ENCODE data around the gene CCL17.
"Not testable (repeated sequence)": the region's sequence is repeated elsewhere in the genome, so short reads cannot be mapped to it uniquely, and the experiment has no call there.

Gene CCL17

DNA sequence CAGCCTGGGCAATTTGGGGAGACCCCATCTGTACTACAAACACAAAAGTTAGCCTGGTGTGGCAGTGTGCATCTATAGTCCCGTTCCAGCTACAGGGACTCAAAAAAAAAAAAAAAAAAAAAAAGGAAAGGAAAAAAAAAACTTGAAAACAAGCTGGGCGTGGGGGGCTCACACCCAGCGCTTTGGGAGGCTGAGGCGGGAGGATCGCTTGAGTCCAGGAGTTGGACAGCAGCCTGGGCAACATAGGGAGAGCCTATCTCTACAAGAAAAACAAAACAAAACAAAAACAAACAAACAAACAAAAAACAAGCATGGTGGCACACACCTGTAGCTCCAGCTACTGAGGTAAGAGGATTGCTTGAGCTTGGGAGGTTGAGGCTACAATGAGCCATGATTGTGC is 12.9 kb upstream of the CCL17 start:
- no peak overlapping the region for H3K27ac ChIP-seq
- no peak overlapping the region for H3K4me3 ChIP-seq (ENCODE audit: low read depth, low read length)
- H3K36me3 ChIP-seq (replicated peaks) = no peaks in the 10 kb centered on the region
- in situ Hi-C loops (cut with HindIII; ENCODE audit: low pct_ligation_motif_present, low sequenced_read_pairs) = no loop called here
- no peak for DNase-seq
- peaks cover 2% of the 10 kb centered on the region for H3K27me3 ChIP-seq (replicated peaks)
- TF ChIP-seq, protein P1, sequence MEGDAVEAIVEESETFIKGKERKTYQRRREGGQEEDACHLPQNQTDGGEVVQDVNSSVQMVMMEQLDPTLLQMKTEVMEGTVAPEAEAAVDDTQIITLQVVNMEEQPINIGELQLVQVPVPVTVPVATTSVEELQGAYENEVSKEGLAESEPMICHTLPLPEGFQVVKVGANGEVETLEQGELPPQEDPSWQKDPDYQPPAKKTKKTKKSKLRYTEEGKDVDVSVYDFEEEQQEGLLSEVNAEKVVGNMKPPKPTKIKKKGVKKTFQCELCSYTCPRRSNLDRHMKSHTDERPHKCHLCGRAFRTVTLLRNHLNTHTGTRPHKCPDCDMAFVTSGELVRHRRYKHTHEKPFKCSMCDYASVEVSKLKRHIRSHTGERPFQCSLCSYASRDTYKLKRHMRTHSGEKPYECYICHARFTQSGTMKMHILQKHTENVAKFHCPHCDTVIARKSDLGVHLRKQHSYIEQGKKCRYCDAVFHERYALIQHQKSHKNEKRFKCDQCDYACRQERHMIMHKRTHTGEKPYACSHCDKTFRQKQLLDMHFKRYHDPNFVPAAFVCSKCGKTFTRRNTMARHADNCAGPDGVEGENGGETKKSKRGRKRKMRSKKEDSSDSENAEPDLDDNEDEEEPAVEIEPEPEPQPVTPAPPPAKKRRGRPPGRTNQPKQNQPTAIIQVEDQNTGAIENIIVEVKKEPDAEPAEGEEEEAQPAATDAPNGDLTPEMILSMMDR (IDR thresholded peaks at IDR 0.05; ENCODE audit: low read depth, low read length, missing control alignments) = no peak

DNA sequence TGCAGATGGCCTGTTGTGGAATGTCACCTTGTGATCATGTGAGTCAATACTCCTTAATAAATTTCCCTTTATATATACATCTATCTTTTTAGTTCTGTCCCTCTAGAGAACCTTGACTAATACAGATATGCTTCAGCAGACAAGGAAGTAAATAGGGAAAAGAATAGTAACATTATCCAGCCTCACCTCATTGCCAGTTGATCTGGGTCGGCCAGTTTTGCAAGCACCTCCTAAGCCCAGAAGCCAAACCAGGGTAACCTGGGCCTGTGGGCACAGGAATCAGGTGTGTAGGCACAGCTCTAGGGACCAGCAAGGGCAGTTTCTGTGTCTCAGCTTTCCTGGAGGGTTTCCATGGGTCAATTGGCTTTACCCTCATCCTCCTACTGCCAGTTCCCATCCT is 11.9 kb upstream of the CCL17 start:
- TF ChIP-seq, protein P1 (IDR thresholded peaks at IDR 0.05; ENCODE audit: low read depth, low read length, missing control alignments) = no peak
- DNase-seq = no peak
- in situ Hi-C loops (cut with HindIII; ENCODE audit: low pct_ligation_motif_present, low sequenced_read_pairs) = no loop called here
- Histone ChIP-seq H3K36me3 (replicated peaks) (no peaks in the 10 kb centered on the region), H3K27me3 (replicated peaks) (peaks cover 2% of the 10 kb centered on the region), H3K4me3 (ENCODE audit: low read depth, low read length) (no peak overlapping the region), H3K27ac (no peak overlapping the region)

DNA sequence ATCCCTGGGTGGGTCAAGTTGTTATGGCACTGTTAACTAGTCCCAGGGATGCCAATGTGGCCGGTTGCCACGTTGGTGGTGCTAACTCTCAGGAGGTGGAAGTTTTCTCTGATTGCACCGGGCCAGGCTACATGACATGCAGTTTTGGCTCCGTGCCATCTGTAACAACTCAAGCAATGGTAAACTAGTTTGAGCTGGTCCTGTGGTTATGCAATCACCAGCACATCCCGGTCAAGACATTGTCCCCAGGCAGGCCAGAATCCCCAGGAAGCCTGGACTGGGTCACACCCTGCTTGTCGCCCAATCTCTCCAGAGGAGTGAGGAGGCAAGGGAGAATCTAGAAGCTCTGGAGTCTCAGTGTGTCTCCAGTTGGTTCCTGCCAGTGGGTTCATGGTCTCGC is 10.1 kb upstream of the CCL17 start:
- TF ChIP-seq, protein P1 (IDR thresholded peaks at IDR 0.05; ENCODE audit: low read depth, low read length, missing control alignments) = no peak
- no peak for DNase-seq
- Histone ChIP-seq H3K36me3 (replicated peaks) (no peaks in the 10 kb centered on the region), H3K27ac (no peak overlapping the region), H3K27me3 (replicated peaks) (no peaks in the 10 kb centered on the region), H3K4me3 (ENCODE audit: low read depth, low read length) (no peak overlapping the region)
- in situ Hi-C loops (cut with HindIII; ENCODE audit: low pct_ligation_motif_present, low sequenced_read_pairs) = no loop called here

DNA sequence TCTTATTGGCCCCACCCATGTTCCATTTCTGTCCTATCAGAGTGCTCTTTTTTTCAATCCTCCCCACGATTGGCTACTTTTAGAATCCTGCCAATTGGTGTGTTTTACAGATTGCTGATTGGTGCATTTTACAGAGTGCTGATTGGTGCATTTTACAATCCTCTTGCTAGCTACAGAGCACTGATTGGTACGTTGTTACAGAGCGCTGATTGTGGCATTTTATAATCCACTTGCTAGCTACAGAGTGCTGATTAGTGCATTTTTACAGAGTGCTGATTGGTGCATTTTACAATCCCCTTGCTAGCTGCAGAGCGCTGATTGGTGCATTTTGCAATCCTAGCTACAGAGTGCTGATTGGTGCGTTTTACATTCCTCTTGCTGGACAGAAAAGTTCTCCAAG is 9.5 kb upstream of the CCL17 start:
- in situ Hi-C loops (cut with HindIII; ENCODE audit: low pct_ligation_motif_present, low sequenced_read_pairs) = no loop called here
- no peaks in the 10 kb centered on the region for H3K27me3 ChIP-seq (replicated peaks)
- TF ChIP-seq, protein P1 (IDR thresholded peaks at IDR 0.05; ENCODE audit: low read depth, low read length, missing control alignments) = no peak
- no peak overlapping the region for H3K4me3 ChIP-seq (ENCODE audit: low read depth, low read length)
- no peaks in the 10 kb centered on the region for H3K36me3 ChIP-seq (replicated peaks)
- H3K27ac ChIP-seq = no peak overlapping the region
- DNase-seq = no peak

DNA sequence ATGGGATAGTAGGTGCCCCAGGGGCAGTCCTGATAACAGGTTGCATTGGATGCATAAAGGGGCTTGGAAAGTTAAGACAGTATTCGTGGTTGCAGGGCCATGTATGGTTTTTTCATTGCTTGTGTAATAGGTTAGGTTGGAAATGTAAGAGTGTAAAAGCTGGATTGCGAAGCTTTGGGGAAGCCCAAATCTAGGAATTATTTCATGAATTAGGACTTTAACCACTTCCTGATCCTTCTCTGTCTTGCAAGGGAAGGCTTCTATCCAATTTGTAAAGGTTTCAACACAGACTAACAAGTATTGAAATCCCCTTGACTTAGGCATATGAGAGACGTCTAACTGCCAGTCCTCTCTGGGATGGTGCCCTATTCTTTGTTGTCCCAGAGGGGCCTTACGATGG is 7.8 kb upstream of the CCL17 start:
- in situ Hi-C loops (cut with HindIII; ENCODE audit: low pct_ligation_motif_present, low sequenced_read_pairs) = no loop called here
- no peak for DNase-seq
- Histone ChIP-seq H3K27ac (no peak overlapping the region), H3K4me3 (ENCODE audit: low read depth, low read length) (no peak overlapping the region), H3K27me3 (replicated peaks) (no peaks in the 10 kb centered on the region), H3K36me3 (replicated peaks) (no peaks in the 10 kb centered on the region)
- TF ChIP-seq, protein P1 (IDR thresholded peaks at IDR 0.05; ENCODE audit: low read depth, low read length, missing control alignments) = no peak

DNA sequence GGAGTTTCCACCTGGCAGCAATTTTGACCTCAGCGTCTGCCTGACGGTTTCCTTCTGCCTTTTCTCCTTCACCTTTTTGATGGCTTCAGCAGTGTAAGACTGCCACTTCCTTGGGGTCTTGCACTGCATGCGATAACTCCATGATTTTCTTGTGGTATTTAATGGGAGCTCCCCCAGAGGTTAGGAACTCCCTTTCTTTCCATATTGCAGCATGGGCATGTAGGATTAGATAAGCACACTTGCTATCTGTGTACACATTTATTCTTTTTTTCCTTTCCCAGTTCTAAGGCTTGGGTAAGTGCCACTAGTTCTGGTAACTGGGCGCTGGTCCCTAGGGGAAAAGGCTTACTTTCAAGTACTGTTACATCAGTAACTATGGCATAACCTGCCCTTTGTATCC is 7.1 kb upstream of the CCL17 start:
- DNase-seq; H3K27me3 ChIP-seq (replicated peaks); H3K4me3 ChIP-seq (ENCODE audit: low read depth, low read length); in situ Hi-C loops (cut with HindIII; ENCODE audit: low pct_ligation_motif_present, low sequenced_read_pairs); H3K36me3 ChIP-seq (replicated peaks); H3K27ac ChIP-seq: not testable (repeated sequence)
